RWPE2 (cell line): Measurements from ENCODE around the gene NTN5.
"Not testable (repeated sequence)": the region's sequence is repeated elsewhere in the genome, so short reads cannot be mapped to it uniquely, and the experiment has no call there.

Experiments used
- ATAC-seq: fragments of 200-7000 bp; cut with Tn5 transposase; 3 replicates; pipeline ENCODE4 v1.9.1; 2021; ENCODE audit warnings: low read depth
- DNase-seq: peaks from one replicate; pipeline ENCODE4 v3.0.0-alpha.2; 2020; ENCODE audit warnings: low spot score
- H3K27ac ChIP-seq: fragments of 450-650 bp; 2 replicates; pipeline ENCODE4 v1.5.1; 2017; ENCODE audit warnings: mild to moderate bottlenecking; ENCODE audit not compliant: poor library complexity, severe bottlenecking
- H3K27me3 ChIP-seq: fragments of 250-450 bp; sonication (Bioruptor Pico); 2 replicates; pipeline ENCODE4 v1.5.1; 2021; ENCODE audit warnings: mild to moderate bottlenecking, moderate library complexity; ENCODE audit not compliant: insufficient read depth, poor library complexity, severe bottlenecking
- H3K36me3 ChIP-seq: fragments of 250-450 bp; sonication (Bioruptor Pico); 2 replicates; pipeline ENCODE4 v1.5.1; 2020; ENCODE audit warnings: low read depth, mild to moderate bottlenecking, moderate library complexity
- H3K4me1 ChIP-seq: fragments of 250-450 bp; sonication (Bioruptor Pico); 2 replicates; pipeline ENCODE4 v1.5.1; 2021; ENCODE audit warnings: mild to moderate bottlenecking, moderate library complexity; ENCODE audit not compliant: insufficient read depth, poor library complexity, severe bottlenecking
- H3K4me3 ChIP-seq: fragments of 250-450 bp; sonication (Bioruptor Pico); 2 replicates; pipeline ENCODE4 v1.5.1; 2021; ENCODE audit warnings: mild to moderate bottlenecking, moderate library complexity; ENCODE audit not compliant: severe bottlenecking
- H3K9me3 ChIP-seq: fragments of 250-450 bp; sonication (Bioruptor Pico); 2 replicates; pipeline ENCODE4 v1.5.1; 2021; ENCODE audit warnings: mild to moderate bottlenecking, moderate library complexity; ENCODE audit not compliant: severe bottlenecking
- CTCF ChIP-seq: fragments of 450-650 bp; IDR thresholded peaks from one replicate; pipeline ENCODE4 v1.5.1; 2017; ENCODE audit warnings: mild to moderate bottlenecking, moderate library complexity; ENCODE audit not compliant: poor library complexity, severe bottlenecking

NTN5 gene

GRCh38 chr19:48634036-48634342, 38.8 kb downstream of the NTN5 start:
- ATAC-seq: no peak
- no peak for TF ChIP-seq CTCF
- peak overlapping the region; percentile 90 for H3K27ac ChIP-seq

DNA sequence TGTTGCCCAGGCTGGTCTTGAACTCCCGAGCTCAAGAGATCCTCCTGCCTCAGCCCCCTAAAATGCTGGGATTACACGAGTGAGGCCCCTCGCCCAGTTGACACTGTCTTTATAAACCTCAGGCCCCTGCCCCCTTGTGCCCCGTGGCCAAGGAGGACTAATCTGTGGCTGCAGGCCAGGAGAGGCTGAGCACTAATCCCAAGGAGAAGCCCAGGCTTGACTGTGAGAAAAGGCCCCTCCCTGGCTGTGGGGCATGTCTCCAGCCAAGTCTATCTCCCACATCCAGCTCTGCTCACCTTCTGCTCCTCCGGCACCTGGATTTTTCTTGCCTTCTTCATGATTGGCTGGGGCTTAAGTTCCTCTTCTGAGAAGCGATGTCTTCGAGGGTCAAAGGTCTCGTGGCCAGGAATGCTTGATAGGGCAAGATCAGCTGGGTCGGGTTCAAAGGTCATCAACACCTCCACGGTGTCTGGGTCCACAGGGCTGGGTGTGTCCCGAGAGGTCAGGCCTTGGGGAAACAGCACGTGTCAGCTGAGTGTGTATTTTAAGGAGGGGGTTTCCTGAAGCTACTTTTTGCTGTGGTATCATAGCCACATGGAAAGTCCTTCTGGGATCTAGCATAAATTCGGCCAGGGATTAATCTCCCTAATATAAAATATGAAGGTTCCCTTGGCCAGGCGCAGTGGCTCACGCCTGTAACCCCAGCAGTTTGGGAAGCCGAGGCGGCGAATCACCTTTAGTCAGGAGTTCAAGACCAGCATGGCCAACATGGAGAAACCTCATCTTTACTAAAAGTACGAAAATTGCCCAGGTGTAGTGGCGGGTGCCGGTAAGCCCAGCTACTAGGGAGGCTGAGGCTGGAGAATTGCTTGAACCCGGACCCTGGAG, 39.4 kb downstream of the NTN5 start:
- Histone ChIP-seq H3K36me3 (peaks cover 17% of the 10 kb centered on the region), H3K4me3 (no peak overlapping the region), H3K4me1 (peaks cover 29% of the 10 kb centered on the region), H3K27me3 (no peaks in the 10 kb centered on the region), H3K27ac (peak overlapping the region; percentile 90), H3K9me3 (no peaks in the 10 kb centered on the region)
- DNase-seq (no peak), ATAC-seq (no peak)
- TF ChIP-seq CTCF: no peak

More at GRCh38 chr19:48634036-48634342, 38.8 kb downstream of the NTN5 start:
- Histone ChIP-seq H3K36me3 (peaks cover 17% of the 10 kb centered on the region), H3K9me3 (no peaks in the 10 kb centered on the region), H3K4me3 (peak overlapping the region; percentile 6), H3K4me1 (peaks cover 29% of the 10 kb centered on the region), H3K27me3 (no peaks in the 10 kb centered on the region)
- no peak for DNase-seq

DNA sequence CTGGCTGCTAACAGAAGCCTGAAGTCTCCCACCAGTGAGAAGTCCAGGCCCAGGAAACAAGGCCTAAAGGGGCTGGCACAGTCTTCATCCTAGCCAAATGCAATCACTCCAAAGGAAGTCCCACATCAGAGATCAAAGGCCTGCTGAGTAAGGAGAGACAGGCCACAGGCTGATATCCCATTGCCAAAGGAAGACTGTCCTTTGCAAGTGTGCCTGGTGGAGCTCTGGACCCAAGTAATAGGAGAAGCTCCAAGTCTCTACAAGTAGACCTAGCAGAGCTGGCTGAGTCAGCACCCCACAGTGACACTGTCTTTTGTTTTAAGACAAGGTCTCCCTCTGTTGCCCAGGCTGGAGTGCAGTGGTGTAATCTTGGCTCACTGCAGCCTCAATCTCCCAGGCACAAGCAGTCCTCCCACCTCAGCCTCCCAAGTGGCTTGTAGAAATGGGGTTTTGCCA, 40.1 kb downstream of the NTN5 start:
- DNase-seq (no peak), ATAC-seq (peak; percentile 31)
- H3K36me3 ChIP-seq: peaks cover 17% of the 10 kb centered on the region
- TF ChIP-seq CTCF: peak; percentile 34
- peak overlapping the region; percentile 90 for H3K27ac ChIP-seq
- H3K27me3 ChIP-seq: no peaks in the 10 kb centered on the region
- H3K4me3 ChIP-seq: no peak overlapping the region
- H3K9me3 ChIP-seq: no peaks in the 10 kb centered on the region
- peaks cover 29% of the 10 kb centered on the region for H3K4me1 ChIP-seq

DNA sequence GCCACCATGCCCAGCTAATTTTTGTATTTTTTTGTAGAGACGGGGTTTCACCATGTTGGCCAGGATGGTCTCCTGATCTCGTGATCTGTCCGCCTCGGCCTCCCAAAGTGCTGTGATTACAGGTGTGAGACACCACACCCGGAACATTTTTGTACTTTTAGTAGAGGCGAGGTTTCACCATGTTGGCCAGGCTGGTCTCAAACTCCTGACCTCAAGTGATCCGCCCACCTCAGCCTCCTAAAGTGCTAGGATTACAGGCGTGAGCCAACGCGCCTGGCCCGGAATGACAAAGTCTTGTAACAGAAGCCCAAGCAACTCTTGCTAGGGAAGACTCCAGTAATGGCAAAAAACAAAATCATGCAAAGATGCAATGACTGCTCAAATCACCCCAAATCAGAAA, 40.5 kb downstream of the NTN5 start:
- ATAC-seq, H3K27me3 ChIP-seq, H3K9me3 ChIP-seq, H3K4me3 ChIP-seq, DNase-seq: not testable (repeated sequence)
- Histone ChIP-seq H3K4me1 (peaks cover 29% of the 10 kb centered on the region), H3K27ac (peak overlapping the region; percentile 90), H3K36me3 (peaks cover 17% of the 10 kb centered on the region)

GRCh38 chr19:48631225-48631624, 41.6 kb downstream of the NTN5 start:
- Histone ChIP-seq H3K9me3 (no peaks in the 10 kb centered on the region), H3K27ac (no peak overlapping the region), H3K36me3 (peaks cover 17% of the 10 kb centered on the region), H3K4me1 (peaks cover 29% of the 10 kb centered on the region), H3K4me3 (no peak overlapping the region), H3K27me3 (no peaks in the 10 kb centered on the region)
- ATAC-seq: no peak
- no peak for DNase-seq
- TF ChIP-seq CTCF: no peak
